Fibroblast of villous mesenchyme (primary cell): ENCODE data around the gene LMX1A. TPM values are rescaled to one million over a fixed set of nuclear protein-coding genes. Genes with fewer than 3 reads are reported as not detected.

ENCODE experiments used
- DNase-seq: peaks from one replicate; pipeline ENCODE4 v3.0.0-alpha.2; 2010; ENCODE audit warnings: low read depth
- H3K4me3 ChIP-seq: 2 replicates; pipeline ENCODE4 v1.5.1; 2011; ENCODE audit warnings: low read depth, mild to moderate bottlenecking, low read length
- total RNA-seq: library from RNA; depleted of rRNA; stranded (reverse); fragments of >200 nt; gene quantifications from 2 replicates; pipeline ENCODE4 v1.2.3, GENCODE V29; 2012
- TF ChIP-seq, protein P1 (sequence below): IDR thresholded peaks from 2 replicates; pipeline ENCODE4 v1.5.1; 2012; ENCODE audit warnings: low read depth, mild to moderate bottlenecking, low read length; ENCODE audit not compliant: insufficient read depth

LMX1A gene
- total RNA-seq, 1 donor = not detected

DNA sequence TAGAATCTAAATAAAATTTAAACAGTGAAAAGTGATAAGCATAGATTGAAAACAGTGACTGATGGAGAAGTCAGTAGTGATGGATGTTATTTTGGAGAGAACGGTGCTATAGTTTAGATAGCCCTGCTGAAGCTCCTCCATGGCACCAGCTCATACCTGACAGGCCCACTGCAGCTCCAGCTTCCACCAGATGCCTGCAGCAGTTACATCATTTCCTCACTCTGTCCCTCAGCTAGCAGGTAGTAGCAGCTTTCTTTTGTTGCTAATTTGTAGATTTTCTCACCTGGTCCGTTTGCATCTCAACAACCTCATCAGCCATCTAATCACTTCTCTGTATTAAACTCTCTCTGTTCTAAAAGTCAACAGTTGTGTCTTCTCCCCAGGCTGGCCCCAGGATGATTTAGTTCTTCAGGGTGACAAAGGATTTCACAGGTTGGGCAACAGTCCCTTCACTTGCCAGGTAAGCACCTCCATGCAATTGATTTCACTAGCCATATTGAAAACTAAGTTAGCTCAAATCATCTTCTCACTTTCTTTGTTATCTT lies 128.3 kb downstream of the LMX1A start:
- TF ChIP-seq, protein P1, sequence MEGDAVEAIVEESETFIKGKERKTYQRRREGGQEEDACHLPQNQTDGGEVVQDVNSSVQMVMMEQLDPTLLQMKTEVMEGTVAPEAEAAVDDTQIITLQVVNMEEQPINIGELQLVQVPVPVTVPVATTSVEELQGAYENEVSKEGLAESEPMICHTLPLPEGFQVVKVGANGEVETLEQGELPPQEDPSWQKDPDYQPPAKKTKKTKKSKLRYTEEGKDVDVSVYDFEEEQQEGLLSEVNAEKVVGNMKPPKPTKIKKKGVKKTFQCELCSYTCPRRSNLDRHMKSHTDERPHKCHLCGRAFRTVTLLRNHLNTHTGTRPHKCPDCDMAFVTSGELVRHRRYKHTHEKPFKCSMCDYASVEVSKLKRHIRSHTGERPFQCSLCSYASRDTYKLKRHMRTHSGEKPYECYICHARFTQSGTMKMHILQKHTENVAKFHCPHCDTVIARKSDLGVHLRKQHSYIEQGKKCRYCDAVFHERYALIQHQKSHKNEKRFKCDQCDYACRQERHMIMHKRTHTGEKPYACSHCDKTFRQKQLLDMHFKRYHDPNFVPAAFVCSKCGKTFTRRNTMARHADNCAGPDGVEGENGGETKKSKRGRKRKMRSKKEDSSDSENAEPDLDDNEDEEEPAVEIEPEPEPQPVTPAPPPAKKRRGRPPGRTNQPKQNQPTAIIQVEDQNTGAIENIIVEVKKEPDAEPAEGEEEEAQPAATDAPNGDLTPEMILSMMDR = no peak
- H3K4me3 ChIP-seq = no peak overlapping the region
- DNase-seq = no peak

DNA sequence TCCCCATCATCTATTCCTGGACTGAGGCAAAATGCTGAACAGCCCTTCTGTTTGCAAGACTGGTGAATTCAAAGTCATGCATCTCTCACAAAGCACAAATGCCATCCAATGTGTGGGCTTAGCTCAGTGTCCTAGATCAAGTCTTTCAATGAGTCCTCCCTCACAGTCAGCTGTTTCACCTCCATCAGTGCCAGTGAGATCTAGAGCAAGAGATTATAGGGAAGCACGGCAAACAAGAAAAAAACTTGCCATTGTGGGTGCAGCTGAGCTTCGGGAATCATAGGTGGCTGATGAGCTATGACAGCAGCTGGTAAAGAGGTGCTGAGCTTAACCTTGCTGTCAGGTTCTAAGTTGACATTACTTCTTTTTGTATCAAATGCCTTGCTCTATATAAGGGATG lies 130.2 kb downstream of the LMX1A start:
- DNase-seq = no peak

DNA sequence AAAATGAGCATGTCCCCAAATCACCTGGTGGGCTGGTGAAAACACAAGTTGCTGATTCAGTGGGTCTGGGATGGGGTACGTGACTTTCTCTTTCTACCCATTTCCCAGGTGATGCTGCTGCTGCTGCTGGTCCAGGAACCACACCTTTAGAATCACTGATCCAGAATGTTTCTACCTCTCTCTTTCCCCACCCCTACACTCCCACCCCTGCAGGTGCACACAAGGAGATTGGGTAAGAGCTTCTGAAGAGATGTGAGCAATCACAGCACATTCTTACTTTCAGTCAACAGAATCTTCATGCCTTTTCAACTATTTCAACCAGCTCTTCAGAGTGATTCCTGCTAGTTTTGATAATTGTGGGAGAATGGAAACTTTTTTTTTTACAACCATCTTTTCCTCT lies 130.9 kb downstream of the LMX1A start:
- no peak overlapping the region for H3K4me3 ChIP-seq
- no peak for DNase-seq
- TF ChIP-seq, protein P1 = no peak

More for the DNA sequence above, 130.2 kb downstream of the LMX1A start:
- TF ChIP-seq, protein P1 = no peak
- no peak overlapping the region for H3K4me3 ChIP-seq

DNA sequence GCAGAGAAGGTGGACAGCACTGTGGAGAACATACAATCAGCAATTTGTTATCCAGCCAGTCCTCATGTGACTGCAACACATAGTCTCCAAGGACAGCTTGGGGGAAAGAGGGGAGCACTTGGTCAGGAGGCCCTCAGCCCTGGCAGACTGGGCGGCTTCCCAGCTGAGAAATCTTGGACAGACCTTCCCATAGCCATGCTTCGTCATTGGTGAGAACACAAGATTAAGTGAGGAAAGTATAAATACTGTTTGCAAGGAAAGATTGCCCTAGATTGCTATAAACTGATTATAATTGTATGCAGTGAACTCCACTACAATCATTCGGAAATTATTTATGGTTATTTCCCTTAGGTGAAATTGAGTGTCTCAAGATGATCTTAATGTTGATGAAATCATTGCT lies 131.5 kb downstream of the LMX1A start:
- DNase-seq = no peak
- TF ChIP-seq, protein P1 = no peak
- no peak overlapping the region for H3K4me3 ChIP-seq

DNA sequence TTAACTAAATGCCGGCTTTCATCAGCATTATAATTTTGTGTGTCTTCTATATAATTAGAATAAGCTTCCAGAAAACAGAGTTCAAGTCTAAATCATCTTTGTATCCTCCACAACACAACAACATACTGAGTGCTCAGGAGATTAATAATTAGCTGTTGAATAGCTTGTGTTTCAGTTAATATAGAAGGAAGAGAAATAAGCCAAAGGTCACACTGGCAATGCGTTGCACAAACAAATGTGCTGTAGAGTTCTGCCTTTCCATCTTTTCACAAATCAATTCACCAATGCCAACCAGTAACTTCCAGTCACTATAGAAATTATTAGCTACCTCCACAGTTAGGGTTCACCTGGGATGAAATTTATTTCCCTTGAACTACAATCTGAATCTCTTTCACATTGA lies 132.0 kb downstream of the LMX1A start:
- no peak for DNase-seq
- H3K4me3 ChIP-seq = no peak overlapping the region
- TF ChIP-seq, protein P1 = no peak

DNA sequence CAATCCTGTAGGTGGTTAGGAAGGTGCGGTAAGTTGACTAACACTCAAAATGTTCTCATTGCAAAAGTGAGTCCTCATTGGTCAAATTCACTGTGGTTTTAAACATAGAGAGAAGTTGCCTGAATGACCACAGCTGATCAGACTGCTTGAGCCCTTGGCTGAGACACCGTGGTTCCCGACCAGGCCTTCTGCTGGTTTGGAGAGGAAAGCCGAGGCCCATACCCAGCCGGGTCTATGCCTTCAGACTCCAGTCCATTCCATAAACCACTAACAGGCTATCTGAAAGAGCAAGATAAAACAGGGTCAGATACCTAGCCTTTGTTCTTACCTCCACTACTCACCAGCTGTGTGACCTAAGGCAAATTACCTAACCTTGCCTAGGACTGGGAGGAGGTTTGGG lies 133.9 kb downstream of the LMX1A start:
- DNase-seq = no peak
- TF ChIP-seq, protein P1 = no peak

DNA sequence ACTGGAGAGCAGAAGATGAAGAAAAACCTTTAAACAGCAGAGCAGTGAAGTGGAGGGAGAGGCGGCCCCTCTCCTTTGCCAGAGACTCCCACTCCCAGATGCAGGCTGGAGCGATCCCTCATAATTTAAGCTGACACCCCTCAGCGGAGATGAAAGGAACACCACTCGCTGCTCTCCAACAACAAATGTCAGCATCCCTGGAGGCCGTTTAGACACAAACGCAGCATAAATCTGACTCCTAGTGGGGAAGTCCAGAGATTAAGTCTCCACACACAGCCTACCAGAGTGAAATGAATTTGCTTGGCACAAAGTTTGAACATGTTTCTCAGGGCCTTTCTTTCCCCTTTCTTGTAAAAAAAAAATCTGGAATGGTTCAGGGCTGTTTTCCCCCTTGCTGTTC lies 137.8 kb downstream of the LMX1A start:
- DNase-seq = no peak
- no peak overlapping the region for H3K4me3 ChIP-seq
- TF ChIP-seq, protein P1 = no peak

More for the DNA sequence above, 133.9 kb downstream of the LMX1A start:
- H3K4me3 ChIP-seq = no peak overlapping the region
